ENCODE data around the gene RECQL5. TPM values are rescaled to one million over a fixed set of nuclear protein-coding genes. Genes with fewer than 3 reads are reported as not detected.

RECQL5 gene
- total RNA-seq, 1 experiment from 2014 or later = 40.0 TPM

GRCh38 chr17:75684249-75684648 is 17.3 kb upstream of the RECQL5 start:
- Histone ChIP-seq H4K20me1 (ENCODE audit: control insufficient read depth, insufficient read depth, insufficient read length) (no peaks in the 10 kb centered on the region), H4K5ac (ENCODE audit: insufficient read length, low read depth, low read length) (no peak overlapping the region), H3T11ph (ENCODE audit: low read length) (no peak overlapping the region), H4K91ac (ENCODE audit: insufficient read length, low read depth, low read length) (no peak overlapping the region), H3K4me2 (ENCODE audit: insufficient read depth, insufficient read length, low read length) (no peak overlapping the region), H3K27me3 (ENCODE audit: insufficient read depth, low read length) (no peaks in the 10 kb centered on the region), H2AK5ac (ENCODE audit: insufficient read length, low read length) (no peak overlapping the region), H3K23ac (ENCODE audit: insufficient read length, low read depth, low read length) (no peak overlapping the region), H2AFZ (ENCODE audit: low read length) (no peak overlapping the region), H2BK120ac (ENCODE audit: low read depth, low read length, poor library complexity, severe bottlenecking) (no peak overlapping the region), H3K79me1 (ENCODE audit: insufficient read depth, low read depth, low read length, poor library complexity, severe bottlenecking) (peaks cover 2% of the 10 kb centered on the region), H3K18ac (ENCODE audit: insufficient read length, low read depth, low read length) (no peak overlapping the region), H2BK20ac (ENCODE audit: low read depth, low read length, poor library complexity, severe bottlenecking) (no peak overlapping the region), H3K23me2 (ENCODE audit: insufficient read length, low read depth, low read length, poor library complexity, severe bottlenecking) (no peaks in the 10 kb centered on the region), H3K56ac (ENCODE audit: insufficient read length, low read depth, low read length) (no peak overlapping the region), H4K8ac (replicated peaks; ENCODE audit: insufficient read length, low read depth, low read length) (no peak overlapping the region), H3K9me3 (ENCODE audit: control insufficient read depth, low read depth, low read length) (no peaks in the 10 kb centered on the region), H3K9ac (ENCODE audit: extremely low read depth, insufficient read length, low read length) (no peak overlapping the region), H3K27ac (ENCODE audit: insufficient read length, low read depth, low read length) (no peak overlapping the region), H2BK12ac (ENCODE audit: insufficient read length, low read depth, low read length) (no peak overlapping the region), H3K79me2 (ENCODE audit: insufficient read depth, low read length) (peaks cover 1% of the 10 kb centered on the region; the same call in 1 of the 2 replicates), H3K14ac (ENCODE audit: insufficient read depth, low read length) (no peak overlapping the region), H3K4me1 (ENCODE audit: insufficient read depth, low read length) (no peaks in the 10 kb centered on the region), H2BK15ac (ENCODE audit: low read depth, low read length) (no peak overlapping the region), H2BK5ac (ENCODE audit: insufficient read length, low read length) (no peak overlapping the region), H3K4ac (ENCODE audit: low read depth, low read length) (no peak overlapping the region)
- WGBS (ENCODE audit: extremely low coverage, insufficient read length, low lambda C conversion rate) = no CpG with 5 or more reads among the region's 5 CpGs
- TF ChIP-seq CTCF (conservative IDR thresholded peaks at IDR 0.05) = no peak
- H3K9me3 Mint-ChIP-seq = no peaks in the 10 kb centered on the region
- H3K27ac Mint-ChIP-seq = peak overlapping the region in 1 of 3 experiments; percentile 54; a peak in 1 of 7 replicates
- H3K4me3 Mint-ChIP-seq = no peak overlapping the region
- no peak for DNase-seq
- peaks cover 0 to 22% (median 15%) of the 10 kb centered on the region in 3 experiments; a peak in 5 of 7 replicates for H3K36me3 Mint-ChIP-seq (ENCODE audit: insufficient read depth in 1 of 3, low read depth in 3 of 3)
- H3K27me3 Mint-ChIP-seq (ENCODE audit: low read depth) = no peaks in the 10 kb centered on the region
- H3K4me1 Mint-ChIP-seq = peaks cover 5 to 14% of the 10 kb centered on the region in 2 experiments

All from H9 (cell line).